ENCODE results near the gene KANK3. TPM values are rescaled to one million over a fixed set of nuclear protein-coding genes. Genes with fewer than 3 reads are reported as not detected.

Gene KANK3
- total and polyA plus RNA-seq, 2 of the 8 experiments (the other 6 are each of a cell fraction or from before 2014, with no cell fraction given), result 2.5 to 4.2 TPM

- H3K4me2 ChIP-seq (ENCODE audit: insufficient read depth in 1 of 2, low read depth in 2 of 2, low read length in 2 of 2), result no peak overlapping the region
- POLR2A ChIA-PET (ENCODE audit: partially characterized antibody), result interaction anchor here (0.6 to 27.1 kb wide), 5 partner anchors 4 to 229 kb away, joined by 3 to 583 read pairs (median 3); partner anchors contain the start of genes CD320, KANK3, NDUFA7 and RPS28
- no peak for TF ChIP-seq HDAC2 (IDR thresholded peaks at IDR 0.05; ENCODE audit: borderline replicate concordance in 1 of 2, low read depth in 2 of 2, low read length in 2 of 2)
- TF ChIP-seq ZNF274 (IDR thresholded peaks at IDR 0.05; ENCODE audit: borderline replicate concordance, extremely low read depth, low read length), result no peak
- no peak for TF ChIP-seq KDM5A (IDR thresholded peaks at IDR 0.05; ENCODE audit: low read length)
- no peak for TF ChIP-seq KDM4A (IDR thresholded peaks at IDR 0.05; ENCODE audit: low read depth, low read length, severe bottlenecking)
- TF ChIP-seq EZH2 (IDR thresholded peaks at IDR 0.05; ENCODE audit: low read depth, low read length, severe bottlenecking), result no peak
- TF ChIP-seq BACH1 (IDR thresholded peaks at IDR 0.05; ENCODE audit: low read length), result no peak
- no peak for TF ChIP-seq CTCF (IDR thresholded peaks at IDR 0.05; ENCODE audit: control extremely low read depth in 1 of 3, insufficient read depth in 1 of 3, low read depth in 1 of 3, low read length in 3 of 3)
- no peak for TF ChIP-seq FOSL1 (IDR thresholded peaks at IDR 0.05; ENCODE audit: insufficient read depth, low read depth, low read length)
- no peak for TF ChIP-seq EP300 (IDR thresholded peaks at IDR 0.05; ENCODE audit: borderline replicate concordance in 1 of 2, low read depth in 2 of 2, low read length in 2 of 2)
Measured at GRCh38 chr19:8325454-8325853, 17.6 kb downstream of the KANK3 start.

More at GRCh38 chr19:8325454-8325853, 17.6 kb downstream of the KANK3 start:
- no peak for DNase-seq (ENCODE audit: low read depth in 1 of 2, low spot score in 2 of 2)
- Histone ChIP-seq H3K4me1 (replicated peaks in 1 of 4; ENCODE audit: control insufficient read depth in 3 of 4, insufficient read depth in 4 of 4, low read length in 3 of 4) (peaks cover 0 to 8% (median 5%) of the 10 kb centered on the region in 4 experiments; a peak in 5 of 7 replicates), H2BK12ac (ENCODE audit: low read depth, low read length) (no peak overlapping the region), H3K56ac (replicated peaks; ENCODE audit: insufficient read length, low read depth, low read length) (no peak overlapping the region), H4K20me1 (replicated peaks in 1 of 2; ENCODE audit: control insufficient read depth in 1 of 2, insufficient read depth in 2 of 2, low read length in 2 of 2) (peaks cover 5 to 15% of the 10 kb centered on the region in 2 experiments), H3K9me3 (ENCODE audit: insufficient read depth in 2 of 2, low read depth in 1 of 2, low read length in 1 of 2) (no peaks in the 10 kb centered on the region), H2AFZ (ENCODE audit: low read length) (no peak overlapping the region), H3K27ac (ENCODE audit: low read depth, low read length) (no peak overlapping the region), H3K79me1 (ENCODE audit: low read depth, low read length) (peaks cover 10% of the 10 kb centered on the region; the same call in 1 of the 2 replicates), H4K8ac (ENCODE audit: extremely low read depth, insufficient read depth, low read length) (no peak overlapping the region), H3K23me2 (ENCODE audit: low read depth, low read length) (peaks cover 15% of the 10 kb centered on the region), H3K27me3 (replicated peaks in 1 of 4; ENCODE audit: control insufficient read depth in 3 of 4, extremely low read depth in 1 of 4, insufficient read depth in 3 of 4, low read length in 3 of 4) (no peaks in the 10 kb centered on the region; a peak in 2 of 7 replicates), H3K4me3 (ENCODE audit: extremely low read depth in 1 of 4, insufficient read depth in 2 of 4, low read depth in 3 of 4, low read length in 4 of 4) (no peak overlapping the region), H3K23ac (ENCODE audit: insufficient read length) (no peak overlapping the region), H3K79me2 (ENCODE audit: control insufficient read depth in 1 of 2, insufficient read depth in 2 of 2, low read length in 2 of 2) (peaks cover 0 to 25% of the 10 kb centered on the region in 2 experiments; a peak in 2 of 4 replicates), H2BK20ac (ENCODE audit: low read length) (no peak overlapping the region), H2BK120ac (replicated peaks; ENCODE audit: low read depth, low read length) (no peak overlapping the region), H3K18ac (ENCODE audit: extremely low read depth, low read length) (no peak overlapping the region), H4K91ac (replicated peaks; ENCODE audit: insufficient read length, low read length) (no peak overlapping the region), H3K4ac (replicated peaks; ENCODE audit: insufficient read length, low read depth, low read length) (no peak overlapping the region), H3K36me3 (ENCODE audit: control insufficient read depth in 2 of 4, insufficient read depth in 4 of 4, low read length in 3 of 4) (peaks cover 13 to 20% (median 15%) of the 10 kb centered on the region in 4 experiments), H4K5ac (ENCODE audit: insufficient read length, low read depth, low read length) (no peak overlapping the region), H3K14ac (ENCODE audit: insufficient read length) (no peak overlapping the region), H3K9ac (replicated peaks in 1 of 4; ENCODE audit: extremely low read depth in 1 of 4, low read depth in 3 of 4, low read length in 3 of 4) (no peak overlapping the region), H2BK15ac (ENCODE audit: low read length) (no peak overlapping the region), H2AK5ac (ENCODE audit: low read depth, low read length) (no peak overlapping the region), H2BK5ac (ENCODE audit: low read depth, low read length) (no peak overlapping the region)
- CTCF ChIA-PET (ENCODE audit: partially characterized antibody), result interaction anchor here (0.6 to 1.3 kb wide), 5 partner anchors 9 to 33 kb away, joined by 3 to 5 read pairs (median 3); no protein-coding TSS in a partner anchor
- WGBS, 2 experiments (ENCODE audit: extremely low coverage in 1 of 2, insufficient coverage in 1 of 2, insufficient read length in 1 of 2, insufficient replicate concordance in 2 of 2, low coverage in 1 of 2, low lambda C conversion rate in 2 of 2, missing lambda C conversion rate in 1 of 2), result 86% methylated on average over 3 of the region's 3 CpGs; no CpG with 5 or more reads in 1 of the 2 experiments
- FAIRE-seq, result no peak
